HEK293 (cell line): ENCODE measurements around the gene BBOX1.

Source experiments
- CTCF ChIA-PET: fragments of 350-600 bp; formaldehyde crosslinking; extraction: SDS; loops from one replicate; lab custom pipeline; 2021; ENCODE audit warnings: antibody characterized with exemption; lab: Yijun Ruan, JAX
- POLR2A ChIA-PET: fragments of 300-600 bp; formaldehyde crosslinking; extraction: SDS; loops from one replicate; lab custom pipeline; 2020; ENCODE audit warnings: antibody characterized with exemption, inconsistent platforms; lab: Yijun Ruan, JAX
- H3K27ac ChIP-seq: fragments of 200-500 bp; sonication (Bioruptor generic); 2 replicates; pipeline ENCODE4 v1.5.1; 2014; ENCODE audit warnings: low read depth, low read length, control low read depth, inconsistent platforms; ENCODE audit errors: extremely low read depth
- H3K36me3 ChIP-seq, 2 experiments: fragments of 200-500 bp in 1 of 2; sonication (Bioruptor generic) in 1 of 2; 1 replicate in 1 of 2; 2 replicates in 1 of 2; pipeline ENCODE4 v1.5.1; 2014 to 2017; ENCODE audit warnings: inconsistent platforms in 2 of 2, low read length in 2 of 2; ENCODE audit not compliant: control insufficient read depth in 2 of 2, insufficient read depth in 1 of 2
- H3K4me1 ChIP-seq: fragments of 200-500 bp; sonication (Bioruptor generic); 2 replicates; pipeline ENCODE4 v1.5.1; 2014; ENCODE audit warnings: mild to moderate bottlenecking, low read length, inconsistent platforms; ENCODE audit not compliant: control insufficient read depth, insufficient read depth
- H3K4me3 ChIP-seq: 2 replicates; pipeline ENCODE4 v1.5.1; 2011; ENCODE audit warnings: low read depth, mild to moderate bottlenecking, control low read depth, low read length, moderate library complexity
- H3K9me3 ChIP-seq: fragments of 200-500 bp; sonication (Bioruptor generic); 2 replicates; pipeline ENCODE4 v1.5.1; 2014; ENCODE audit warnings: low read depth, low read length, inconsistent platforms; ENCODE audit not compliant: control insufficient read depth, insufficient read depth
- CTCF ChIP-seq: fragments of 450-650 bp; formaldehyde crosslinking; IDR thresholded peaks from 2 replicates; pipeline ENCODE4 v1.5.1; 2016; ENCODE audit warnings: missing biosample characterization, missing genetic modification characterization
- GLI2 ChIP-seq: fragments of 450-650 bp; formaldehyde crosslinking; IDR thresholded peaks from 2 replicates; pipeline ENCODE4; 2017; ENCODE audit warnings: missing biosample characterization, missing genetic modification characterization, low read depth, borderline replicate concordance
- IKZF3 ChIP-seq: fragments of 450-650 bp; IDR thresholded peaks from 2 replicates; pipeline ENCODE4 v1.5.0; 2018; ENCODE audit warnings: missing biosample characterization, mild to moderate bottlenecking, missing genetic modification characterization, moderate library complexity
- PBX3 ChIP-seq: sonication (generic); formaldehyde crosslinking; IDR thresholded peaks from 2 replicates; pipeline ENCODE4 v1.8.1; 2022; ENCODE audit warnings: mild to moderate bottlenecking, moderate library complexity, missing genetic modification reagents
- ZBTB17 ChIP-seq: fragments of 450-650 bp; formaldehyde crosslinking; IDR thresholded peaks from 2 replicates; pipeline ENCODE4 v1.5.1; 2016; ENCODE audit warnings: missing biosample characterization, missing genetic modification characterization
- ZBTB48 ChIP-seq: fragments of 450-650 bp; formaldehyde crosslinking; IDR thresholded peaks from 2 replicates; pipeline ENCODE4 v1.5.1; 2016; ENCODE audit warnings: missing biosample characterization, missing genetic modification characterization
- ZNF148 ChIP-seq: fragments of 450-650 bp; formaldehyde crosslinking; IDR thresholded peaks from 2 replicates; pipeline ENCODE4 v1.5.0; 2017; ENCODE audit warnings: missing biosample characterization, missing genetic modification characterization, borderline replicate concordance
- ZNF24 ChIP-seq: fragments of 450-650 bp; formaldehyde crosslinking; IDR thresholded peaks from 2 replicates; pipeline ENCODE4 v1.5.1; 2016; ENCODE audit warnings: missing biosample characterization, missing genetic modification characterization
- ZNF311 ChIP-seq: fragments of 450-650 bp; formaldehyde crosslinking; IDR thresholded peaks from 2 replicates; pipeline ENCODE4 v1.5.1; 2017; ENCODE audit warnings: missing biosample characterization, missing genetic modification characterization, borderline replicate concordance
- ZNF473 ChIP-seq: fragments of 450-650 bp; formaldehyde crosslinking; IDR thresholded peaks from 2 replicates; pipeline ENCODE4 v1.5.1; 2017; ENCODE audit warnings: missing biosample characterization, missing genetic modification characterization
- ZNF585B ChIP-seq: fragments of 450-650 bp; formaldehyde crosslinking; IDR thresholded peaks from 2 replicates; pipeline ENCODE4 v1.5.1; 2016; ENCODE audit warnings: missing biosample characterization, missing genetic modification characterization
- ZNF626 ChIP-seq: fragments of 450-650 bp; sonication (Bioruptor Pico); formaldehyde crosslinking; IDR thresholded peaks from 2 replicates; pipeline ENCODE4 v1.5.1; 2018; ENCODE audit warnings: missing biosample characterization, missing genetic modification characterization, inconsistent platforms
- ZNF701 ChIP-seq: fragments of 450-650 bp; formaldehyde crosslinking; IDR thresholded peaks from 2 replicates; pipeline ENCODE4 v1.5.1; 2016; ENCODE audit warnings: missing biosample characterization, missing genetic modification characterization
- ZNF777 ChIP-seq: fragments of 450-650 bp; formaldehyde crosslinking; IDR thresholded peaks from 2 replicates; pipeline ENCODE4 v1.5.1; 2017; ENCODE audit warnings: missing biosample characterization, missing genetic modification characterization, borderline replicate concordance
- ZNF792 ChIP-seq: fragments of 450-650 bp; formaldehyde crosslinking; IDR thresholded peaks from 2 replicates; pipeline ENCODE4 v1.5.1; 2016; ENCODE audit warnings: missing biosample characterization, missing genetic modification characterization
- ZSCAN5A ChIP-seq: fragments of 450-650 bp; formaldehyde crosslinking; IDR thresholded peaks from 2 replicates; pipeline ENCODE4 v1.5.1; 2016; ENCODE audit warnings: missing biosample characterization, missing genetic modification characterization
- TF ChIP-seq, protein P1 (sequence below): fragments of 450-650 bp; formaldehyde crosslinking; IDR thresholded peaks from 2 replicates; pipeline ENCODE4 v1.5.1; 2016; ENCODE audit warnings: missing biosample characterization, missing genetic modification characterization
- TF ChIP-seq, protein P2 (sequence below): fragments of 450-650 bp; formaldehyde crosslinking; IDR thresholded peaks from 2 replicates; pipeline ENCODE4; 2016; ENCODE audit warnings: missing biosample characterization, missing genetic modification characterization
- TF ChIP-seq, protein P3 (sequence below): fragments of 450-650 bp; formaldehyde crosslinking; IDR thresholded peaks from 2 replicates; pipeline ENCODE4 v1.5.1; 2016; ENCODE audit warnings: missing biosample characterization, missing genetic modification characterization, borderline replicate concordance

Gene BBOX1

DNA sequence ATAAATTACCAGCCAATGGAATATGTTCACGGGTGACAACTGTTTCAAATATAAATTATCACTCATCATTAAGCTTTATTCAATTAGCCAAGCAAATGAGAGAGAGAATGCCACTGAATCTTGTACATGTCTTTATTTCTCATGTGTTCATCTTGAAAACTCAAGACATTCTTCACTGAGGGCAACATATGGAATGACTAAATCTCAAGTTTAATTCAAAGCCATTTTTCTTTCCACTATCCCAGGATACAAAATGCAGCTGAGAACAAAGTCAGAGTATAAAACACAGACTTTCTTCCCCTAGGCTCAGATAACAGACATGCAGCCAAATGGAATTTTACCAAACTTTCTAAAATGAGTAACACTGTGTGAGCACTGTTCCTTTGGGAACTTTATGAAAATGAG lies 12.1 kb upstream of the BBOX1 start:
- H3K4me3 ChIP-seq, result no peak overlapping the region
- no peaks in the 10 kb centered on the region for H3K9me3 ChIP-seq
- POLR2A ChIA-PET, result no interaction called here
- CTCF ChIA-PET, result no interaction called here
- H3K36me3 ChIP-seq, result no peaks in the 10 kb centered on the region
- no peaks in the 10 kb centered on the region for H3K4me1 ChIP-seq
- H3K27ac ChIP-seq, result no peak overlapping the region
- TF ChIP-seq ZNF585B (tag by site-specific recombination), result no peak
- no peak for TF ChIP-seq ZNF473 (tag by site-specific recombination)
- TF ChIP-seq ZNF626, result no peak
- no peak for TF ChIP-seq ZNF777
- no peak for TF ChIP-seq ZNF311 (tag by site-specific recombination)
- no peak for TF ChIP-seq ZSCAN5A
- TF ChIP-seq, protein P1, sequence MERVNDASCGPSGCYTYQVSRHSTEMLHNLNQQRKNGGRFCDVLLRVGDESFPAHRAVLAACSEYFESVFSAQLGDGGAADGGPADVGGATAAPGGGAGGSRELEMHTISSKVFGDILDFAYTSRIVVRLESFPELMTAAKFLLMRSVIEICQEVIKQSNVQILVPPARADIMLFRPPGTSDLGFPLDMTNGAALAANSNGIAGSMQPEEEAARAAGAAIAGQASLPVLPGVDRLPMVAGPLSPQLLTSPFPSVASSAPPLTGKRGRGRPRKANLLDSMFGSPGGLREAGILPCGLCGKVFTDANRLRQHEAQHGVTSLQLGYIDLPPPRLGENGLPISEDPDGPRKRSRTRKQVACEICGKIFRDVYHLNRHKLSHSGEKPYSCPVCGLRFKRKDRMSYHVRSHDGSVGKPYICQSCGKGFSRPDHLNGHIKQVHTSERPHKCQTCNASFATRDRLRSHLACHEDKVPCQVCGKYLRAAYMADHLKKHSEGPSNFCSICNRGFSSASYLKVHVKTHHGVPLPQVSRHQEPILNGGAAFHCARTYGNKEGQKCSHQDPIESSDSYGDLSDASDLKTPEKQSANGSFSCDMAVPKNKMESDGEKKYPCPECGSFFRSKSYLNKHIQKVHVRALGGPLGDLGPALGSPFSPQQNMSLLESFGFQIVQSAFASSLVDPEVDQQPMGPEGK (tag by site-specific recombination), result no peak
- TF ChIP-seq, protein P2, sequence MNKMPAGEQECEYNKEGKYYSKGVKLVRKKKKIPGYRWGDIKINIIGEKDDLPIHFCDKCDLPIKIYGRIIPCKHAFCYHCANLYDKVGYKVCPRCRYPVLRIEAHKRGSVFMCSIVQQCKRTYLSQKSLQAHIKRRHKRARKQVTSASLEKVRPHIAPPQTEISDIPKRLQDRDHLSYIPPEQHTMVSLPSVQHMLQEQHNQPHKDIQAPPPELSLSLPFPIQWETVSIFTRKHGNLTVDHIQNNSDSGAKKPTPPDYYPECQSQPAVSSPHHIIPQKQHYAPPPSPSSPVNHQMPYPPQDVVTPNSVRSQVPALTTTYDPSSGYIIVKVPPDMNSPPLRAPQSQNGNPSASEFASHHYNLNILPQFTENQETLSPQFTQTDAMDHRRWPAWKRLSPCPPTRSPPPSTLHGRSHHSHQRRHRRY (tag by site-specific recombination), result no peak
- TF ChIP-seq ZNF792 (tag by site-specific recombination), result no peak
- TF ChIP-seq CTCF (tag by site-specific recombination), result no peak
- no peak for TF ChIP-seq ZNF148
- no peak for TF ChIP-seq PBX3 (CRISPR knock-in tag)
- TF ChIP-seq, protein P3, sequence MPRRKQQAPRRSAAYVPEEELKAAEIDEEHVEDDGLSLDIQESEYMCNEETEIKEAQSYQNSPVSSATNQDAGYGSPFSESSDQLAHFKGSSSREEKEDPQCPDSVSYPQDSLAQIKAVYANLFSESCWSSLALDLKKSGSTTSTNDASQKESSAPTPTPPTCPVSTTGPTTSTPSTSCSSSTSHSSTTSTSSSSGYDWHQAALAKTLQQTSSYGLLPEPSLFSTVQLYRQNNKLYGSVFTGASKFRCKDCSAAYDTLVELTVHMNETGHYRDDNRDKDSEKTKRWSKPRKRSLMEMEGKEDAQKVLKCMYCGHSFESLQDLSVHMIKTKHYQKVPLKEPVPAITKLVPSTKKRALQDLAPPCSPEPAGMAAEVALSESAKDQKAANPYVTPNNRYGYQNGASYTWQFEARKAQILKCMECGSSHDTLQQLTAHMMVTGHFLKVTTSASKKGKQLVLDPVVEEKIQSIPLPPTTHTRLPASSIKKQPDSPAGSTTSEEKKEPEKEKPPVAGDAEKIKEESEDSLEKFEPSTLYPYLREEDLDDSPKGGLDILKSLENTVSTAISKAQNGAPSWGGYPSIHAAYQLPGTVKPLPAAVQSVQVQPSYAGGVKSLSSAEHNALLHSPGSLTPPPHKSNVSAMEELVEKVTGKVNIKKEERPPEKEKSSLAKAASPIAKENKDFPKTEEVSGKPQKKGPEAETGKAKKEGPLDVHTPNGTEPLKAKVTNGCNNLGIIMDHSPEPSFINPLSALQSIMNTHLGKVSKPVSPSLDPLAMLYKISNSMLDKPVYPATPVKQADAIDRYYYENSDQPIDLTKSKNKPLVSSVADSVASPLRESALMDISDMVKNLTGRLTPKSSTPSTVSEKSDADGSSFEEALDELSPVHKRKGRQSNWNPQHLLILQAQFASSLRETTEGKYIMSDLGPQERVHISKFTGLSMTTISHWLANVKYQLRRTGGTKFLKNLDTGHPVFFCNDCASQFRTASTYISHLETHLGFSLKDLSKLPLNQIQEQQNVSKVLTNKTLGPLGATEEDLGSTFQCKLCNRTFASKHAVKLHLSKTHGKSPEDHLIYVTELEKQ, result no peak
- no peak for TF ChIP-seq ZNF701 (tag by site-specific recombination)
- TF ChIP-seq ZNF24 (tag by site-specific recombination), result no peak
- TF ChIP-seq GLI2 (tag by site-specific recombination), result no peak
- TF ChIP-seq ZBTB48 (tag by site-specific recombination), result no peak
- no peak for TF ChIP-seq ZBTB17 (tag by site-specific recombination)
- TF ChIP-seq IKZF3 (tag by site-specific recombination), result no peak
